ENCODE results near the gene TSPAN5. TPM values are rescaled to one million over a fixed set of nuclear protein-coding genes. Genes with fewer than 3 reads are reported as not detected.

TSPAN5 gene
- total RNA-seq, 3 donors from 2014 or later (not counting 1 experiment from before 2014, with no cell fraction given), result 6.8 to 13.7 (median 11.4) TPM

DNA sequence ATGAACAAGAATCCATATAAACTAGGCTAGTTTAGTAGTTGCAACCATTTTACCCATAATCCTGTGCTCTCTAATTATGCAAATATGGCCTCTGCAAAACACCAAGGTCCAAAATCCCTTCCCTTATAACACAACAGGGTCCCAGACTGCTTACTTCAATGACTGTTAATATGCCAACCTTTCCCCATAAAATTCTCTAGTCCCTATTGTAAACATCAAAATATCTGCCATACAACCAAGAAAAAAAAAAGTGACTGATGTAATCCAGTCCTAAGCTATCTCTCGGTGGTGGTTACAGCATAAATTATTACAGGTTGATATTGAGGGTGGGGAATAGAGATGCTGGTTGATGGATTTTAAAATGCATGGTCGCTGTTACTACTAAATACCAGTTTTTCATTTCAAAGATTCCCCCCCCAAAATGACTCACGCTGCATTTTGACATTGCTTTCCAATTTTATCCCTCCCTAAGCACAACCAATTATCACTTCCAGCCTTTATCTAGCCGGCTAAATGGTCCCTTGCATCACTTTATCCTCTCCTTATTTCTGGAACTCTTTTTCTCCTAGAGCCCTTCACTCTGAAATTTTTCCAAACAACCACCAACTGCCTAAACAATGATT, 44.8 kb downstream of the TSPAN5 start:
- ATAC-seq (no peak), DNase-seq (no peak)
- H3K4me3 ChIP-seq (ENCODE audit: low read length), result no peak overlapping the region
- H3K27me3 Mint-ChIP-seq (ENCODE audit: low read depth in 2 of 2), result no peaks in the 10 kb centered on the region
- H3K27me3 ChIP-seq (ENCODE audit: control insufficient read depth, insufficient read depth, low read length), result no peaks in the 10 kb centered on the region
- H3K4me3 Mint-ChIP-seq, result no peak overlapping the region
- 100% methylated on average over 3 of the region's 4 CpGs for WGBS (ENCODE audit: insufficient coverage)
- intact Hi-C loops (cut with micrococcal nuclease), result no loop called here
- no peak overlapping the region for H3K27ac Mint-ChIP-seq
- no peak overlapping the region for H3K27ac ChIP-seq (ENCODE audit: low read length)
- H3K36me3 Mint-ChIP-seq, result no peaks in the 10 kb centered on the region
- no peaks in the 10 kb centered on the region for H3K36me3 ChIP-seq (ENCODE audit: control insufficient read depth, insufficient read depth, low read length)
- TF ChIP-seq, protein P1, sequence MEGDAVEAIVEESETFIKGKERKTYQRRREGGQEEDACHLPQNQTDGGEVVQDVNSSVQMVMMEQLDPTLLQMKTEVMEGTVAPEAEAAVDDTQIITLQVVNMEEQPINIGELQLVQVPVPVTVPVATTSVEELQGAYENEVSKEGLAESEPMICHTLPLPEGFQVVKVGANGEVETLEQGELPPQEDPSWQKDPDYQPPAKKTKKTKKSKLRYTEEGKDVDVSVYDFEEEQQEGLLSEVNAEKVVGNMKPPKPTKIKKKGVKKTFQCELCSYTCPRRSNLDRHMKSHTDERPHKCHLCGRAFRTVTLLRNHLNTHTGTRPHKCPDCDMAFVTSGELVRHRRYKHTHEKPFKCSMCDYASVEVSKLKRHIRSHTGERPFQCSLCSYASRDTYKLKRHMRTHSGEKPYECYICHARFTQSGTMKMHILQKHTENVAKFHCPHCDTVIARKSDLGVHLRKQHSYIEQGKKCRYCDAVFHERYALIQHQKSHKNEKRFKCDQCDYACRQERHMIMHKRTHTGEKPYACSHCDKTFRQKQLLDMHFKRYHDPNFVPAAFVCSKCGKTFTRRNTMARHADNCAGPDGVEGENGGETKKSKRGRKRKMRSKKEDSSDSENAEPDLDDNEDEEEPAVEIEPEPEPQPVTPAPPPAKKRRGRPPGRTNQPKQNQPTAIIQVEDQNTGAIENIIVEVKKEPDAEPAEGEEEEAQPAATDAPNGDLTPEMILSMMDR (IDR thresholded peaks at IDR 0.05), result no peak
- H3K9me3 Mint-ChIP-seq, result no peaks in the 10 kb centered on the region
- H3K9me3 ChIP-seq (ENCODE audit: control insufficient read depth, insufficient read depth, low read length), result no peaks in the 10 kb centered on the region
- H3K4me1 Mint-ChIP-seq, result peaks cover 58 to 67% of the 10 kb centered on the region in 2 donors
- H3K4me1 ChIP-seq (ENCODE audit: control insufficient read depth, insufficient read depth, low read length), result peaks cover 28% of the 10 kb centered on the region

DNA sequence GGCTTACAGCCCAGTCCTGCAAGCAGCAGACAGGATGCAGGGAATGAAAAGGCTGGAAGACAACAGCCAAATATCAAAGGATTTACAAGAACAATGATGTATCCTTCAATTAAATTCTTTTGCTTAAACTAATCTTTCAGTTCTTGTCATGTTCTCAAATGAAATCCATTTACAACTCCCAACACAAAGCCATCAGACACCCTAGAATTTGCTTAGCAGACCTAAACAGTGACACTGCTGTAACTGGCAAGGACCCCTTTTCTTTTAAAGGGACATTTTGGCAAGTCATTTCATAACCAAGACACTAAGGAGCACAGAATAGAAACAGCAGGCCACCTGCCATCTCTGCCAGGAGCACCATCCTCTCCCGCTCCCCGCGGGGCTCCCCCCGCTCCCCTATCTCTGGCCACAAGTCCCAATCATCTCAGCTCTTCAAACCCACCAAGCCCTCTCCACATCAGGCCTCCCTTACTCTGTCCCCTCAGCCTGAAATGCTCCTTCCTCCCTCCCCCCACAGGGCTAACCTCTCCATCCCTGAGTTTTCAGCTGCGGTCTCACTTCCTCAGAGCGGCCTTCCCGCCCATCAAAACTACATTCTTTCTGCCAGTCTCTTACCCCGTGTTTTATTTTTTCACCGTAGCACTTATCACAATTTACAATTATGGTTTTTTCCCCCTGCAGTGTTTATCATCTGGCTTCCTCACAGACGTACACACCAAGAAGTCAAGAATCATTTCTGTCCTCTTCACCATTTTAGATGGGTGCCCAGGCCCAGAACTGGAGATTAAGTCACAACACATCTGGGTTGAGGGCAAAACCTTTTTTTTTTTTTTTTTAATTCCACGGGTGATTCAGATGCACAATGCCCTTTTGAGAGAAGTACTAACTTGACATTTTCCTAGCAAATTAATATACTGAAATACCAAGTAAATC, 45.8 kb downstream of the TSPAN5 start:
- ATAC-seq (no peak), DNase-seq (no peak)
- Histone ChIP-seq H3K9me3 (ENCODE audit: control insufficient read depth, insufficient read depth, low read length) (no peaks in the 10 kb centered on the region), H3K36me3 (ENCODE audit: control insufficient read depth, insufficient read depth, low read length) (no peaks in the 10 kb centered on the region), H3K4me1 (ENCODE audit: control insufficient read depth, insufficient read depth, low read length) (peaks cover 24% of the 10 kb centered on the region), H3K27ac (ENCODE audit: low read length) (no peak overlapping the region), H3K27me3 (ENCODE audit: control insufficient read depth, insufficient read depth, low read length) (no peaks in the 10 kb centered on the region), H3K4me3 (ENCODE audit: low read length) (no peak overlapping the region)
- H3K36me3 Mint-ChIP-seq, result no peaks in the 10 kb centered on the region
- 51% methylated on average over 10 of the region's 11 CpGs for WGBS (ENCODE audit: insufficient coverage)
- no peaks in the 10 kb centered on the region for H3K27me3 Mint-ChIP-seq (ENCODE audit: low read depth in 2 of 2)
- H3K4me1 Mint-ChIP-seq, result peaks cover 53 to 62% of the 10 kb centered on the region in 2 donors
- no peak overlapping the region for H3K4me3 Mint-ChIP-seq
- peak overlapping the region in 1 of 2 donors; percentile 60 for H3K27ac Mint-ChIP-seq
- intact Hi-C loops (cut with micrococcal nuclease), result no loop called here
- H3K9me3 Mint-ChIP-seq, result no peaks in the 10 kb centered on the region
- TF ChIP-seq, protein P1 (IDR thresholded peaks at IDR 0.05), result no peak

DNA sequence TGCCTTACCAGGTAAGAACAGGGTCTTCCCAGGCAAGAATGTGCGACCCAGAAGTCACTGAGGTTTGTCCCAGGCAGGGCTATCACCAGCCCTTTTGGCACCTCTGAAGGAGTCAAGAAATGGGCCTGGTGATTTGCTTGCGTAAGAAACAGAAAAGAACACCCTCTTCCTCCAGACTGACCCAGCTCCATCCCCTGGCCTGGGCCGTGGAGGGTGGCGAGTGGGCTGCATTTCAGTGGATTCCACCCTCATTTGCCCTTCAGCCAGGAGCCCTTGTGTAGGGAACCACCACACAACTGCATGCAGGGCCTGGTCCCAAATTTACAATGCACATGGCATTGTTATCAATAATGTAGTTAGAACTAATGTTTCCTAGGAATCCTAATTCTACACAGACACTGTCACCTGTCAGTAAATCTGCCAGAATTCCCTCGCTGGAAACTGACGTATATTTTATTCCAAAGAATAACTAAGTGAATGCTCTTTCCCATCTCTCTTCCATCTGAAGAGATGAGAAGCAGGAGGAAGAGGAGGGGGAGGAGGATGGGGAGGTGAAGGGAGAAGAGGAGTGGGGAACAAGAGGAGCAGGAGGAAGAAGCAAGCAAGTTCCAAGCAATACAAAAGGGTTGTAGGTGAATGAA, 46.6 kb downstream of the TSPAN5 start:
- TF ChIP-seq, protein P1 (IDR thresholded peaks at IDR 0.05), result no peak
- Histone ChIP-seq H3K27ac (ENCODE audit: low read length) (no peak overlapping the region), H3K4me1 (ENCODE audit: control insufficient read depth, insufficient read depth, low read length) (peaks cover 17% of the 10 kb centered on the region), H3K9me3 (ENCODE audit: control insufficient read depth, insufficient read depth, low read length) (no peaks in the 10 kb centered on the region), H3K27me3 (ENCODE audit: control insufficient read depth, insufficient read depth, low read length) (no peaks in the 10 kb centered on the region), H3K36me3 (ENCODE audit: control insufficient read depth, insufficient read depth, low read length) (no peaks in the 10 kb centered on the region), H3K4me3 (ENCODE audit: low read length) (no peak overlapping the region)
- over 99% methylated on average over 4 of the region's 6 CpGs for WGBS (ENCODE audit: insufficient coverage)
- Mint-ChIP-seq H3K4me1 (peaks cover 45 to 54% of the 10 kb centered on the region in 2 donors), H3K4me3 (no peak overlapping the region), H3K9me3 (no peaks in the 10 kb centered on the region), H3K27ac (no peak overlapping the region), H3K27me3 (ENCODE audit: low read depth in 2 of 2) (no peaks in the 10 kb centered on the region), H3K36me3 (no peaks in the 10 kb centered on the region)
- no peak for ATAC-seq
- intact Hi-C loops (cut with micrococcal nuclease), result no loop called here
- no peak for DNase-seq

All from natural killer cell (primary cell).